HepG2 (cell line): ENCODE measurements around the gene EEA1. TPM values are rescaled to one million over a fixed set of nuclear protein-coding genes. Genes with fewer than 3 reads are reported as not detected.

Experiments used
- CBX5 ChIP-seq: sonication (generic); formaldehyde crosslinking; IDR thresholded peaks from 2 replicates; pipeline ENCODE4 v1.4.0; 2020; ENCODE audit warnings: missing genetic modification reagents, borderline replicate concordance
- CC2D1A ChIP-seq: sonication (generic); formaldehyde crosslinking; IDR thresholded peaks from 2 replicates; pipeline ENCODE4 v1.8.1; 2023; ENCODE audit warnings: mild to moderate bottlenecking, missing genetic modification reagents
- DNMT1 ChIP-seq: sonication (generic); formaldehyde crosslinking; IDR thresholded peaks from 2 replicates; pipeline ENCODE4 v1.5.1; 2020; ENCODE audit warnings: mild to moderate bottlenecking, missing genetic modification reagents
- MTA1 ChIP-seq: sonication (generic); formaldehyde crosslinking; IDR thresholded peaks from 2 replicates; pipeline ENCODE4 v1.4.0; 2020; ENCODE audit warnings: missing genetic modification reagents, mild to moderate bottlenecking, borderline replicate concordance
- MTF2 ChIP-seq: sonication (generic); formaldehyde crosslinking; IDR thresholded peaks from 2 replicates; pipeline ENCODE4 v1.5.0; 2020; ENCODE audit warnings: missing genetic modification reagents, borderline replicate concordance
- PBX3 ChIP-seq: sonication (generic); formaldehyde crosslinking; IDR thresholded peaks from 2 replicates; pipeline ENCODE4 v1.8.1; 2023; ENCODE audit warnings: missing genetic modification reagents, inconsistent platforms, borderline replicate concordance
- SKI ChIP-seq: fragments of 450-650 bp; IDR thresholded peaks from one replicate; pipeline ENCODE4 v1.6.1; 2018; ENCODE audit warnings: mild to moderate bottlenecking; ENCODE audit not compliant: partially characterized antibody
- SMARCE1 ChIP-seq: fragments of 450-650 bp; IDR thresholded peaks from 2 replicates; pipeline ENCODE4 v1.6.1; 2017; ENCODE audit warnings: borderline replicate concordance
- THAP7 ChIP-seq: sonication (generic); formaldehyde crosslinking; IDR thresholded peaks from 2 replicates; pipeline ENCODE4 v1.8.1; 2023; ENCODE audit warnings: mild to moderate bottlenecking, missing genetic modification reagents
- TRAFD1 ChIP-seq: sonication (generic); formaldehyde crosslinking; IDR thresholded peaks from 2 replicates; pipeline ENCODE4 v1.5.1; 2020; ENCODE audit warnings: missing genetic modification reagents, mild to moderate bottlenecking, borderline replicate concordance
- ZFP36L2 ChIP-seq: sonication (generic); formaldehyde crosslinking; IDR thresholded peaks from 2 replicates; pipeline ENCODE4 v1.4.0; 2020; ENCODE audit warnings: missing genetic modification reagents
- ZNF687 ChIP-seq: sonication (generic); formaldehyde crosslinking; IDR thresholded peaks from 2 replicates; pipeline ENCODE4 v1.5.1; 2020; ENCODE audit warnings: mild to moderate bottlenecking, missing genetic modification reagents, moderate library complexity
- polyA plus RNA-seq, 8 experiments: library from polyadenylated mRNA; depleted of rRNA in 3 of 8; stranded (reverse) in 7 of 8; unstranded in 1 of 8; fragments of >200 nt; fragmentation: Illumina TruSeq in 4 of 8; extraction: Trizol in 4 of 8; gene quantifications; 2 replicates each; pipeline versions ENCODE4 v1.2.1 to v1.2.3, GENCODE V29; 2011 to 2016; ENCODE audit warnings: low read depth in 4 of 8, missing spikeins in 1 of 8, mixed read lengths in 1 of 8; ENCODE audit not compliant: insufficient read depth in 1 of 8
- total RNA-seq, 5 experiments: library from RNA; depleted of rRNA; stranded (reverse); fragments of >200 nt; fragmentation: Illumina TruSeq; extraction: Trizol; gene quantifications; 2 replicates each; pipeline ENCODE4 v1.2.3, GENCODE V29; 2016; ENCODE audit warnings: low read depth in 1 of 5
- TF ChIP-seq, protein P1 (sequence below), 2 experiments: sonication (generic) in 1 of 2; formaldehyde crosslinking in 1 of 2; IDR thresholded peaks; 2 replicates each; pipeline versions ENCODE4 v1.6.1 to v1.9.0; 2014 to 2022; ENCODE audit warnings: antibody characterized with exemption in 1 of 2, borderline replicate concordance in 1 of 2, inconsistent platforms in 1 of 2, low read depth in 1 of 2, missing genetic modification reagents in 1 of 2

EEA1 gene
- total and polyA plus RNA-seq, 2 of the 13 experiments (the other 11 are each of a cell fraction or from before 2014, with no cell fraction given), result 5.0 to 19.3 TPM

GRCh38 chr12:92945659-92946220, 16.6 kb upstream of the EEA1 start (continued):
- TF ChIP-seq CC2D1A (CRISPR knock-in tag) (no peak), SMARCE1 (no peak), THAP7 (CRISPR knock-in tag) (no peak), MTA1 (CRISPR knock-in tag) (peak; percentile 47; the same call in 1 of the 2 replicates), ZNF687 (CRISPR knock-in tag) (peak; percentile 26; the same call in 1 of the 2 replicates), SKI (peak; percentile 89), PBX3 (CRISPR knock-in tag) (no peak), ZFP36L2 (CRISPR knock-in tag) (no peak), DNMT1 (CRISPR knock-in tag) (no peak), TRAFD1 (CRISPR knock-in tag) (no peak), CBX5 (CRISPR knock-in tag) (peak; percentile 78; the same call in 1 of the 2 replicates), MTF2 (CRISPR knock-in tag) (no peak)
- TF ChIP-seq, protein P1, sequence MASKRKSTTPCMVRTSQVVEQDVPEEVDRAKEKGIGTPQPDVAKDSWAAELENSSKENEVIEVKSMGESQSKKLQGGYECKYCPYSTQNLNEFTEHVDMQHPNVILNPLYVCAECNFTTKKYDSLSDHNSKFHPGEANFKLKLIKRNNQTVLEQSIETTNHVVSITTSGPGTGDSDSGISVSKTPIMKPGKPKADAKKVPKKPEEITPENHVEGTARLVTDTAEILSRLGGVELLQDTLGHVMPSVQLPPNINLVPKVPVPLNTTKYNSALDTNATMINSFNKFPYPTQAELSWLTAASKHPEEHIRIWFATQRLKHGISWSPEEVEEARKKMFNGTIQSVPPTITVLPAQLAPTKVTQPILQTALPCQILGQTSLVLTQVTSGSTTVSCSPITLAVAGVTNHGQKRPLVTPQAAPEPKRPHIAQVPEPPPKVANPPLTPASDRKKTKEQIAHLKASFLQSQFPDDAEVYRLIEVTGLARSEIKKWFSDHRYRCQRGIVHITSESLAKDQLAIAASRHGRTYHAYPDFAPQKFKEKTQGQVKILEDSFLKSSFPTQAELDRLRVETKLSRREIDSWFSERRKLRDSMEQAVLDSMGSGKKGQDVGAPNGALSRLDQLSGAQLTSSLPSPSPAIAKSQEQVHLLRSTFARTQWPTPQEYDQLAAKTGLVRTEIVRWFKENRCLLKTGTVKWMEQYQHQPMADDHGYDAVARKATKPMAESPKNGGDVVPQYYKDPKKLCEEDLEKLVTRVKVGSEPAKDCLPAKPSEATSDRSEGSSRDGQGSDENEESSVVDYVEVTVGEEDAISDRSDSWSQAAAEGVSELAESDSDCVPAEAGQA (IDR thresholded peaks at IDR 0.05; ENCODE audit: low read depth), result no peak
- TF ChIP-seq, protein P1 (CRISPR knock-in tag; IDR thresholded peaks at IDR 0.05; ENCODE audit: borderline replicate concordance), result 0 out of 2 replicates have a peak, but pooled peaks have one; percentile 64
